GM12878 (cell line): ENCODE measurements around the gene PPP1R11. TPM values are rescaled to one million over a fixed set of nuclear protein-coding genes. Genes with fewer than 3 reads are reported as not detected.

Experiments
- ATAC-seq: fragments of 200-7000 bp; cut with Tn5 transposase; 3 replicates; pipeline ENCODE4 v1.9.1; 2020; ENCODE audit warnings: mild to moderate bottlenecking, moderate library complexity
- BruUV-seq: library from RNA; stranded (reverse); fragments of 400-500 nt; replicated peaks from 2 replicates; lab custom pipeline; 2021; lab: Mats Ljungman, UMichigan
- CTCF ChIA-PET: fragments of 300-600 bp; sonication (Branson Sonifier 250); formaldehyde crosslinking; extraction: SDS; loops from one replicate; lab custom pipeline; 2021; ENCODE audit warnings: inconsistent platforms; lab: Yijun Ruan, JAX
- POLR2A ChIA-PET: fragments of 350-600 bp; formaldehyde crosslinking; extraction: SDS; loops from one replicate; lab custom pipeline; 2021; ENCODE audit warnings: inconsistent platforms; lab: Charles Lee
- RAD21 ChIA-PET: fragments of 300-600 bp; sonication (Branson Sonifier 250); formaldehyde crosslinking; loops from one replicate; lab custom pipeline; 2023; ENCODE audit warnings: antibody characterized with exemption; ENCODE audit not compliant: unreplicated experiment; lab: Charles Lee
- SMC1A ChIA-PET: fragments of 300-600 bp; sonication (Branson Sonifier 250); formaldehyde crosslinking; loops from one replicate; lab custom pipeline; 2023; ENCODE audit not compliant: unreplicated experiment, uncharacterized antibody; lab: Charles Lee
- DNase-seq: peaks from one replicate; pipeline ENCODE4 v3.0.0-alpha.2; 2011; ENCODE audit warnings: low read depth, low spot score
- FAIRE-seq: peaks from 3 replicates; lab custom pipeline; 2011; peaks lifted over from hg19 to GRCh38; lab: Jason Lieb, UNC
- H2AFZ ChIP-seq: 2 replicates; pipeline ENCODE4 v1.6.0; 2011; ENCODE audit warnings: low read depth, low read length, control low read depth; ENCODE audit not compliant: control insufficient read depth
- H3K27ac ChIP-seq: 2 replicates; pipeline ENCODE4 v1.5.1; 2011; ENCODE audit warnings: control low read depth; ENCODE audit not compliant: control insufficient read depth, insufficient read depth
- H3K27me3 ChIP-seq, 2 experiments: replicated peaks in 1 of 2; 2 replicates each; pipeline versions ENCODE4 v1.6.0 to v1.6.1; 2011; ENCODE audit warnings: low read length in 1 of 2; ENCODE audit not compliant: control insufficient read depth in 2 of 2, insufficient read depth in 2 of 2
- H3K36me3 ChIP-seq, 2 experiments: 2 replicates each; pipeline ENCODE4 v1.5.1; 2011; ENCODE audit warnings: low read length in 1 of 2; ENCODE audit not compliant: control insufficient read depth in 2 of 2, insufficient read depth in 2 of 2
- H3K4me1 ChIP-seq: 2 replicates; pipeline ENCODE4 v1.6.1; 2011; ENCODE audit warnings: mild to moderate bottlenecking, low read length, moderate library complexity, mixed read lengths; ENCODE audit not compliant: control insufficient read depth, insufficient read depth
- H3K4me2 ChIP-seq: 2 replicates; pipeline ENCODE4 v1.6.0; 2011; ENCODE audit warnings: control low read depth; ENCODE audit not compliant: control insufficient read depth, insufficient read depth
- H3K4me3 ChIP-seq: fragments of 200-600 bp; sonication (generic); 2 replicates; pipeline ENCODE4 v1.5.1; 2016
- H3K79me2 ChIP-seq: 2 replicates; pipeline ENCODE4 v1.6.0; 2011; ENCODE audit warnings: low read length; ENCODE audit not compliant: control insufficient read depth, insufficient read depth
- H3K9ac ChIP-seq: 2 replicates; pipeline ENCODE4 v1.8.0; 2011; ENCODE audit warnings: low read length, control low read depth, mixed read lengths; ENCODE audit not compliant: control insufficient read depth, insufficient read depth
- H3K9me3 ChIP-seq: replicated peaks from 3 replicates; pipeline ENCODE4 v1.5.1; 2011; ENCODE audit warnings: mild to moderate bottlenecking, low read length; ENCODE audit not compliant: control insufficient read depth, insufficient read depth
- H4K20me1 ChIP-seq: 2 replicates; pipeline ENCODE4 v1.6.0; 2011; ENCODE audit not compliant: control insufficient read depth, insufficient read depth
- BRCA1 ChIP-seq: IDR thresholded peaks from 2 replicates; pipeline ENCODE4 v1.6.1; 2011; ENCODE audit warnings: low read depth, low read length, improper control_type of control experiment
- CBX3 ChIP-seq: fragments of 200-600 bp; sonication (generic); IDR thresholded peaks from 2 replicates; pipeline ENCODE4 v1.6.1; 2016; ENCODE audit warnings: low read depth, borderline replicate concordance
- CHD1 ChIP-seq: IDR thresholded peaks from 2 replicates; pipeline ENCODE4 v1.6.1; 2012; ENCODE audit warnings: low read depth, low read length, improper control_type of control experiment
- ELK1 ChIP-seq: IDR thresholded peaks from 2 replicates; pipeline ENCODE4 v1.6.1; 2012; ENCODE audit warnings: low read depth, low read length, improper control_type of control experiment
- ESRRA ChIP-seq: IDR thresholded peaks from 2 replicates; pipeline ENCODE4 v1.6.1; 2012; ENCODE audit warnings: mild to moderate bottlenecking, low read length, improper control_type of control experiment
- RAD21 ChIP-seq: IDR thresholded peaks from 2 replicates; pipeline ENCODE4 v1.6.1; 2011; ENCODE audit warnings: mild to moderate bottlenecking, low read depth, low read length, moderate library complexity; ENCODE audit not compliant: insufficient read depth
- SIX5 ChIP-seq: IDR thresholded peaks from 2 replicates; pipeline ENCODE4 v1.6.1; 2011; ENCODE audit warnings: mild to moderate bottlenecking, low read depth, low read length, moderate library complexity; ENCODE audit not compliant: severe bottlenecking
- TAF1 ChIP-seq: IDR thresholded peaks from 2 replicates; pipeline ENCODE4 v1.6.1; 2011; ENCODE audit warnings: mild to moderate bottlenecking, low read depth, low read length, borderline replicate concordance
- TARDBP ChIP-seq: IDR thresholded peaks from 2 replicates; pipeline ENCODE4 v1.6.1; 2016; ENCODE audit warnings: borderline replicate concordance
- YY1 ChIP-seq: IDR thresholded peaks from 2 replicates; pipeline ENCODE4 v1.6.1; 2011; ENCODE audit warnings: low read depth, mild to moderate bottlenecking, low read length
- ZNF622 ChIP-seq: fragments of 450-650 bp; IDR thresholded peaks from 2 replicates; pipeline ENCODE4 v1.6.1; 2017; ENCODE audit warnings: mild to moderate bottlenecking, inconsistent platforms
- WGBS: methylation state at CpG from one replicate; pipeline ENCODE4 v1.1.6; 2016; ENCODE audit warnings: low lambda C conversion rate; ENCODE audit not compliant: insufficient replicate concordance, insufficient coverage; ENCODE audit errors: missing lambda C conversion rate; 5-methylcytosine and 5-hydroxymethylcytosine counted together
- in situ Hi-C: fragments of 300-500 bp; cut with MboI; formaldehyde crosslinking; loops from 9 replicates; pipeline ENCODE4 v1.14.3; 2018; ENCODE audit warnings: mixed read lengths
- intact Hi-C: fragments of 100-400 bp; cut with micrococcal nuclease; formaldehyde crosslinking; loops from one replicate; pipeline ENCODE4 v1.14.2; 2022; ENCODE audit not compliant: unreplicated experiment
- polyA plus RNA-seq, 11 experiments: library from polyadenylated mRNA; depleted of rRNA in 4 of 11; unstranded in 6 of 11; stranded (reverse) in 5 of 11; fragments of >200 nt; fragmentation: Nextera tagmentation in 4 of 11; fragmentation: Illumina TruSeq in 1 of 11; extraction: Ambion mirVana in 4 of 11; extraction: Trizol in 1 of 11; gene quantifications; 1 replicate in 1 of 11; 2 replicates in 10 of 11; pipeline versions ENCODE4 v1.2.1 to v1.2.3, GENCODE V29; 2011 to 2016; ENCODE audit warnings: inconsistent platforms in 2 of 11, missing spikeins in 2 of 11, low read depth in 1 of 11
- total RNA-seq, 4 experiments: library from RNA; depleted of rRNA in 3 of 4; stranded (reverse); fragments of >200 nt in 3 of 4; fragmentation: Illumina TruSeq in 1 of 4; extraction: Trizol in 1 of 4; gene quantifications; 2 replicates each; pipeline versions ENCODE4 v1.2.1 to v1.2.3, GENCODE V29; 2013 to 2021
- TF ChIP-seq, protein P1 (sequence below): IDR thresholded peaks from 2 replicates; pipeline ENCODE4 v1.6.1; 2011; ENCODE audit warnings: mild to moderate bottlenecking, low read depth, low read length, moderate library complexity; ENCODE audit not compliant: insufficient replicate concordance
- TF ChIP-seq, protein P2 (sequence below): fragments of 450-650 bp; IDR thresholded peaks from 2 replicates; pipeline ENCODE4 v1.6.1; 2017; ENCODE audit warnings: mild to moderate bottlenecking, low read depth, inconsistent platforms; ENCODE audit not compliant: poor library complexity, severe bottlenecking
- TF ChIP-seq, protein P3 (sequence below): fragments of 450-650 bp; IDR thresholded peaks from 2 replicates; pipeline ENCODE4 v1.6.1; 2018; ENCODE audit warnings: mild to moderate bottlenecking, low read depth, moderate library complexity; ENCODE audit not compliant: partially characterized antibody
- TF ChIP-seq, protein P4 (sequence below): IDR thresholded peaks from 2 replicates; pipeline ENCODE4 v1.6.1; 2011; ENCODE audit warnings: low read depth, low read length, improper control_type of control experiment, borderline replicate concordance

Gene PPP1R11
- total and polyA plus RNA-seq, 10 of the 15 experiments (the other 5 are each of a cell fraction or from before 2014, with no cell fraction given): 12.6 to 56.1 (median 33.5) TPM

DNA sequence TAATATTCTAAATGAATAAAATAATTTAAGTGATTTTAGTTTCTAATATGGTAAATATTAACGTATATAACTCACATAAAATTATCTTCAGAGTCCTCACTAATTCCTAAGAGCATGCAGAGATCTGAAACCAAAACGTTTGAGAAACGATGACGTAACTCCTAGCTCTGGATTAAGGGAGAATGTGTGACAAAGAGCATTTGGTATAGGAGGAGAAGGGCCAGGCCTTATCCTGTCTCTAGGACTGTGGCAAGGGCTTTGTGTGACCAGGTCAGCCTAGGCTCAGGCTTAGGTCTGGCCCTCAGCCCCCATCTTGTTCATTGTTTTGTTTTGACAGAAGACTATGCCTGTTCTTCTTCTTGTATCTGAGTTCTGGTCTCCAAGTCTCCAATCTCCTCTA is 25.2 kb upstream of the PPP1R11 start:
- ChIA-PET SMC1A (interaction anchor here (1.1 to 2.1 kb wide), 6 partner anchors 17 to 89 kb away, joined by 3 to 7 read pairs (median 4); partner anchors contain the start of gene POLR1H), POLR2A (interaction anchor here (0.9 kb wide), 1 partner anchor 20 kb away, joined by 3 read pairs; the partner anchor contains the start of gene POLR1H), RAD21 (interaction anchor here (1.5 kb wide), 1 partner anchor 74 kb away, joined by 3 read pairs; no protein-coding TSS in a partner anchor), CTCF (interaction anchor here (0.6 kb wide), 1 partner anchor 16 kb away, joined by 3 read pairs; no protein-coding TSS in a partner anchor)
- H3K79me2 ChIP-seq: no peaks in the 10 kb centered on the region
- TF ChIP-seq, protein P1, sequence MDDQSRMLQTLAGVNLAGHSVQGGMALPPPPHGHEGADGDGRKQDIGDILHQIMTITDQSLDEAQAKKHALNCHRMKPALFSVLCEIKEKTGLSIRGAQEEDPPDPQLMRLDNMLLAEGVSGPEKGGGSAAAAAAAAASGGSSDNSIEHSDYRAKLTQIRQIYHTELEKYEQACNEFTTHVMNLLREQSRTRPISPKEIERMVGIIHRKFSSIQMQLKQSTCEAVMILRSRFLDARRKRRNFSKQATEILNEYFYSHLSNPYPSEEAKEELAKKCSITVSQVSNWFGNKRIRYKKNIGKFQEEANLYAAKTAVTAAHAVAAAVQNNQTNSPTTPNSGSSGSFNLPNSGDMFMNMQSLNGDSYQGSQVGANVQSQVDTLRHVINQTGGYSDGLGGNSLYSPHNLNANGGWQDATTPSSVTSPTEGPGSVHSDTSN: no peak
- no peak for TF ChIP-seq CBX3
- TF ChIP-seq ZNF622: no peak
- TF ChIP-seq ESRRA: no peak
- no peak for TF ChIP-seq BRCA1
- no peak for TF ChIP-seq TARDBP
- TF ChIP-seq TAF1: no peak
- TF ChIP-seq, protein P2, sequence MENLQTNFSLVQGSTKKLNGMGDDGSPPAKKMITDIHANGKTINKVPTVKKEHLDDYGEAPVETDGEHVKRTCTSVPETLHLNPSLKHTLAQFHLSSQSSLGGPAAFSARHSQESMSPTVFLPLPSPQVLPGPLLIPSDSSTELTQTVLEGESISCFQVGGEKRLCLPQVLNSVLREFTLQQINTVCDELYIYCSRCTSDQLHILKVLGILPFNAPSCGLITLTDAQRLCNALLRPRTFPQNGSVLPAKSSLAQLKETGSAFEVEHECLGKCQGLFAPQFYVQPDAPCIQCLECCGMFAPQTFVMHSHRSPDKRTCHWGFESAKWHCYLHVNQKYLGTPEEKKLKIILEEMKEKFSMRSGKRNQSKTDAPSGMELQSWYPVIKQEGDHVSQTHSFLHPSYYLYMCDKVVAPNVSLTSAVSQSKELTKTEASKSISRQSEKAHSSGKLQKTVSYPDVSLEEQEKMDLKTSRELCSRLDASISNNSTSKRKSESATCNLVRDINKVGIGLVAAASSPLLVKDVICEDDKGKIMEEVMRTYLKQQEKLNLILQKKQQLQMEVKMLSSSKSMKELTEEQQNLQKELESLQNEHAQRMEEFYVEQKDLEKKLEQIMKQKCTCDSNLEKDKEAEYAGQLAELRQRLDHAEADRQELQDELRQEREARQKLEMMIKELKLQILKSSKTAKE: no peak
- no peak for TF ChIP-seq SIX5
- TF ChIP-seq, protein P3, sequence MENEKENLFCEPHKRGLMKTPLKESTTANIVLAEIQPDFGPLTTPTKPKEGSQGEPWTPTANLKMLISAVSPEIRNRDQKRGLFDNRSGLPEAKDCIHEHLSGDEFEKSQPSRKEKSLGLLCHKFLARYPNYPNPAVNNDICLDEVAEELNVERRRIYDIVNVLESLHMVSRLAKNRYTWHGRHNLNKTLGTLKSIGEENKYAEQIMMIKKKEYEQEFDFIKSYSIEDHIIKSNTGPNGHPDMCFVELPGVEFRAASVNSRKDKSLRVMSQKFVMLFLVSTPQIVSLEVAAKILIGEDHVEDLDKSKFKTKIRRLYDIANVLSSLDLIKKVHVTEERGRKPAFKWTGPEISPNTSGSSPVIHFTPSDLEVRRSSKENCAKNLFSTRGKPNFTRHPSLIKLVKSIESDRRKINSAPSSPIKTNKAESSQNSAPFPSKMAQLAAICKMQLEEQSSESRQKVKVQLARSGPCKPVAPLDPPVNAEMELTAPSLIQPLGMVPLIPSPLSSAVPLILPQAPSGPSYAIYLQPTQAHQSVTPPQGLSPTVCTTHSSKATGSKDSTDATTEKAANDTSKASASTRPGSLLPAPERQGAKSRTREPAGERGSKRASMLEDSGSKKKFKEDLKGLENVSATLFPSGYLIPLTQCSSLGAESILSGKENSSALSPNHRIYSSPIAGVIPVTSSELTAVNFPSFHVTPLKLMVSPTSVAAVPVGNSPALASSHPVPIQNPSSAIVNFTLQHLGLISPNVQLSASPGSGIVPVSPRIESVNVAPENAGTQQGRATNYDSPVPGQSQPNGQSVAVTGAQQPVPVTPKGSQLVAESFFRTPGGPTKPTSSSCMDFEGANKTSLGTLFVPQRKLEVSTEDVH: no peak
- TF ChIP-seq, protein P4, sequence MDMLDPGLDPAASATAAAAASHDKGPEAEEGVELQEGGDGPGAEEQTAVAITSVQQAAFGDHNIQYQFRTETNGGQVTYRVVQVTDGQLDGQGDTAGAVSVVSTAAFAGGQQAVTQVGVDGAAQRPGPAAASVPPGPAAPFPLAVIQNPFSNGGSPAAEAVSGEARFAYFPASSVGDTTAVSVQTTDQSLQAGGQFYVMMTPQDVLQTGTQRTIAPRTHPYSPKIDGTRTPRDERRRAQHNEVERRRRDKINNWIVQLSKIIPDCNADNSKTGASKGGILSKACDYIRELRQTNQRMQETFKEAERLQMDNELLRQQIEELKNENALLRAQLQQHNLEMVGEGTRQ: no peak
- no peak for TF ChIP-seq CHD1
- TF ChIP-seq ELK1: no peak
- TF ChIP-seq YY1: no peak
- no peak for TF ChIP-seq RAD21
- DNase-seq (no peak), ATAC-seq (no peak), FAIRE-seq (no peak)
- no peak overlapping the region for H3K4me2 ChIP-seq
- H3K9ac ChIP-seq: no peak overlapping the region
- H4K20me1 ChIP-seq: no peaks in the 10 kb centered on the region
- intact Hi-C loops: no loop called here
- BruUV-seq: no TSS peak
- H2AFZ ChIP-seq: no peak overlapping the region
- peaks cover 15% of the 10 kb centered on the region for H3K4me1 ChIP-seq
- no peaks in the 10 kb centered on the region for H3K27me3 ChIP-seq
- in situ Hi-C loops: no loop called here
- no peak overlapping the region for H3K27ac ChIP-seq
- no peaks in the 10 kb centered on the region for H3K36me3 ChIP-seq
- no peaks in the 10 kb centered on the region for H3K9me3 ChIP-seq
- H3K4me3 ChIP-seq: no peak overlapping the region
- 94% methylated on average over 4 of the region's 4 CpGs for WGBS
